Aorta (tissue), 5 donors: ENCODE data around the gene POFUT2. TPM values are rescaled to one million over a fixed set of nuclear protein-coding genes. Genes with fewer than 3 reads are reported as not detected.

Experiments
- ATAC-seq: fragments of 200-7000 bp; cut with Tn5 transposase; one replicate; pipeline ENCODE4 v1.9.1; 2022; ENCODE audit warnings: moderate library complexity; ENCODE audit not compliant: low FRiP score
- DNase-seq, 2 donors: peaks; one replicate each; pipeline ENCODE4 v3.0.0-alpha.2; 2020
- H3K27ac ChIP-seq, 2 donors: one replicate each; pipeline ENCODE4 v1.5.1; 2013; ENCODE audit warnings: low read length in 2 of 2, mild to moderate bottlenecking in 2 of 2, moderate library complexity in 2 of 2, control low read depth in 1 of 2, inconsistent platforms in 1 of 2, low read depth in 1 of 2
- H3K27me3 ChIP-seq, 2 donors: one replicate each; pipeline ENCODE4 v1.6.1; 2013; ENCODE audit warnings: control low read depth in 1 of 2, low read length in 1 of 2, mild to moderate bottlenecking in 1 of 2, moderate library complexity in 1 of 2; ENCODE audit not compliant: insufficient read depth in 2 of 2, control insufficient read depth in 1 of 2
- H3K36me3 ChIP-seq, 2 donors: one replicate each; pipeline ENCODE4 v1.6.1; 2013; ENCODE audit warnings: control low read depth in 1 of 2, low read length in 1 of 2, mild to moderate bottlenecking in 1 of 2; ENCODE audit not compliant: insufficient read depth in 2 of 2, control insufficient read depth in 1 of 2
- H3K4me1 ChIP-seq, 2 donors: one replicate each; pipeline ENCODE4 v1.6.1; 2013; ENCODE audit warnings: low read length in 2 of 2, control low read depth in 1 of 2, mild to moderate bottlenecking in 1 of 2, moderate library complexity in 1 of 2; ENCODE audit not compliant: insufficient read depth in 2 of 2, control insufficient read depth in 1 of 2
- H3K4me3 ChIP-seq, 2 donors: one replicate each; pipeline ENCODE4 v1.5.1; 2013; ENCODE audit warnings: low read length in 2 of 2, control low read depth in 1 of 2, mild to moderate bottlenecking in 1 of 2
- H3K9me3 ChIP-seq: one replicate; pipeline ENCODE4 v1.6.1; 2013; ENCODE audit warnings: mild to moderate bottlenecking, low read length; ENCODE audit not compliant: control insufficient read depth
- WGBS, 2 donors: extraction: QIAGEN DNeasy Blood & Tissue Kit; methylation state at CpG; one replicate each; pipeline ENCODE4 v1.1.7; 2013; 5-methylcytosine and 5-hydroxymethylcytosine counted together
- intact Hi-C, 2 donors: fragments of 100-400 bp; cut with DNase I; formaldehyde crosslinking; loops; one replicate each; pipeline versions ENCODE4 v1.14.2 to v1.15.0; 2022
- long read RNA-seq, 2 donors: library from polyadenylated mRNA; unstranded; transcript quantifications; one replicate each; pipeline ENCODE4 v2.0.0, GENCODE V29; 2020 to 2021
- polyA plus RNA-seq, 2 donors: library from polyadenylated mRNA; stranded (reverse); fragments of 200-250 nt; gene quantifications; one replicate each; pipeline ENCODE4 v1.2.3, GENCODE V29; 2013
- total RNA-seq, 2 donors: library from RNA; stranded (reverse); fragmentation: NEBNext Ultra II Directional; extraction: Animal tissue kit (Norgen Biotek cat#: 25700); gene quantifications; one replicate each; pipeline ENCODE4 v1.2.1, GENCODE V29; 2021
- donor health status: healthy with polysubstance abuse.
- donor health status: Bipolar disorder and iron deficiency.
- donor health status: DM: no; HTN: no; CAD: no.
- donor health status: DM: no; HTN: no; CAD: no.
- donor health status: DM: yes; HTN: yes; CAD: no.

The POFUT2 gene, protein sequence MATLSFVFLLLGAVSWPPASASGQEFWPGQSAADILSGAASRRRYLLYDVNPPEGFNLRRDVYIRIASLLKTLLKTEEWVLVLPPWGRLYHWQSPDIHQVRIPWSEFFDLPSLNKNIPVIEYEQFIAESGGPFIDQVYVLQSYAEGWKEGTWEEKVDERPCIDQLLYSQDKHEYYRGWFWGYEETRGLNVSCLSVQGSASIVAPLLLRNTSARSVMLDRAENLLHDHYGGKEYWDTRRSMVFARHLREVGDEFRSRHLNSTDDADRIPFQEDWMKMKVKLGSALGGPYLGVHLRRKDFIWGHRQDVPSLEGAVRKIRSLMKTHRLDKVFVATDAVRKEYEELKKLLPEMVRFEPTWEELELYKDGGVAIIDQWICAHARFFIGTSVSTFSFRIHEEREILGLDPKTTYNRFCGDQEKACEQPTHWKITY
- total RNA-seq, result 10 to 100 TPM; 35.8 to 52.2 TPM
- 10 to 100 TPM; 12.6 to 49.1 TPM for polyA plus RNA-seq
- long read RNA-seq, donor 1, partial matches to known transcripts, result 6 of 19 reads
- long read RNA-seq, donor 1, other reads (novel, unspliced or antisense), result 8 of 19 reads
- long read RNA-seq, donor 2, transcript POFUT2-203 (9 exons, 2,871 nt), result major isoform, 11 of 23 reads
- long read RNA-seq, donor 2, partial matches to known transcripts, result 5 of 23 reads
- long read RNA-seq, donor 2, other reads (novel, unspliced or antisense), result 7 of 23 reads

DNA sequence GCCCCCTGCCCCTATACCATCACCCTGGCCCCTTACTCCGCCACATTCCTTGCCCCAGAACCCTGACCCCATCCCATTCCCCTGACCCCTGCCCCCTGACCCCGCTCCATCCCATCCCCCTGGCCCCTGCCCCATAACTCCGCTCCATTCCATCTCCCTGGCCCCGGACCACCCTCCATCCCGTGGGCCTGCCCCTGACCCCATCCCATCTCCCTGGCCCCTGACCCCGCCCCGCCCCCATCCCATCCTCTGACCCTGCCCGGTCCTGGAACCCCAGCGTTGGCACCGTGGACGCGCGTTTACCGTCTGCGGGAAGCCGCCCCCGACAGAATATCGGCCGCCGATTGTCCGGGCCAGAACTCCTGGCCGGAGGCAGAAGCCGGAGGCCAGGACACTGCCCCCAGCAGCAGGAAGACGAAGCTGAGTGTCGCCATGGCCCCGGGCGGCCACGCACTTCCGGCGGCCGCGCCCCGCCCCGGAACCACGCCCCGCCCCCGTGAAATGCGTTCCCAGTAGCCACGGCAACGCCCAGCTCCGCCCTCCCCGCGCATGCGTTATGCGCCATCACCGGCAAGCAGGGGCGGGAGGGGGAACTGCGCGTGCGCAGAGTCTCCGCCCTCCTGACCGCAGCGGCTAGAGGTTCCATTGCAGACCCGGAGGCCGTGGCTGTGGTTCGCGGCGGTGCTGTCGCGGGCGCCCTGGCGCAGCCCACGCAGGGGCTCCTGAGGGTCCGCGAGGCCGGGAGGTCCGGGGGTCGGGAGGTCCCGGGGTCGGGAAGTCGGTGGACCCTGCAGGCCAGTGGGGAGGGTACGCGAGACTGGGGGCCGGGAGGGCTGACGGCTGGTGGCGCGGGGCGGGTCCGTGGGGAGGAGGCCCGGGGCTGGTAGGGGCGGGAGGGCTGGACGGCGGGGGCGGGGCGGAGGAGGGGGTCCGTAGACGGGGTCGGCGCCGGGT is at the start of gene POFUT2:
TSS of gene POFUT2 (minus strand) at position 458 of the 954 bp plus-strand sequence. CDS start at position 434, 24 bp downstream.
- DNase-seq, result peak; percentile 98 to 99
- WGBS, 2 donors, result 0 to 1% methylated on average over 69 to 90 of the region's 90 CpGs

DNA sequence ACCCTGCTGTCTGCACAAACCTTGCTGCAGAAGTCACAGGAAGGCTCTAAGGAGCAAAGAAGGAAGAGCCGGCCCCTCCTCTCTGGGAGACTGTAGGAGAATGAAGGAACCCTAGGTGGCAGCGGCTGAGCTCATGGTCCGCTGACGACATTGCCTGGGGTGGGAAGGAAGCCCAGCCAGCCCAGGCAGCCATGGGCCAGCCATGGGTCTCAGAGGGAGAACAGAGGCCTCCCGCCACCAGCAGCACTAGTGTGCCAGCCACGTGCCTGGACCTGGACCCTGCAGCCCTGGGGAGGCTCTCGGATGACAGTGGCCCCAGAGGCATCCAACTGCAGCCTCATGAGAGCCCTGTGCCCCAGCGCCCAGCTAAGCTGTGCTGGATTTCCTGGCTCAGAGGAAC is 49.2 kb upstream of the POFUT2 start:
- Histone ChIP-seq H3K36me3 (no peaks in the 10 kb centered on the region), H3K4me3 (no peak overlapping the region), H3K4me1 (no peaks in the 10 kb centered on the region), H3K27me3 (no peaks in the 10 kb centered on the region), H3K27ac (no peak overlapping the region), H3K9me3 (no peaks in the 10 kb centered on the region)
- peak; percentile 59 to 82 for DNase-seq
- intact Hi-C loops, result no loop called here
- ATAC-seq, result peak; percentile 48
- 18 to 29% methylated on average over 8 of the region's 8 CpGs for WGBS, 2 donors

More for the DNA sequence above, at the start of gene POFUT2:
- Histone ChIP-seq H3K9me3 (no peaks in the 10 kb centered on the region), H3K36me3 (peaks cover 0 to 2% of the 10 kb centered on the region in 2 donors), H3K27ac (no peak within 1 kb of the TSS), H3K4me3 (peak within 1 kb of the TSS; percentile 48 to 87), H3K4me1 (no peaks in the 10 kb centered on the region), H3K27me3 (no peaks in the 10 kb centered on the region)
- ATAC-seq, result peak; percentile 93
- intact Hi-C loops, result loop anchor here in 1 of 2 donors (10.0 kb wide), 1 partner anchor 143 kb away; no protein-coding TSS in a partner anchor

DNA sequence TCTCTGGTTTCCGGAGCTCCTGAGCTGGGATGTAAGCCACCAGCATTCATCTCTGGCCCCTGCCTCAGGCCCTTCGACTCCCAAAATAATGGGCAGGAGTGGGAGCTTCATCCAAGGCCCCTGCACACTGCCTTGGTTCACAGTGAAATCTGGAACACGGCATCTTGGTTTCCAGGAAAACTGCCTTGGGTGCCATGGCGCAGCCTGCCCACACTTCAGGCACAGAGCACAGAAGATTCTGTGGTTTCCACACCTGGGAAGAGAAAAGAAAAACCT is 48.8 kb upstream of the POFUT2 start:
- 78 to 86% methylated on average over 4 of the region's 4 CpGs for WGBS, 2 donors
- Histone ChIP-seq H3K9me3 (no peaks in the 10 kb centered on the region), H3K36me3 (no peaks in the 10 kb centered on the region), H3K4me1 (no peaks in the 10 kb centered on the region), H3K4me3 (no peak overlapping the region), H3K27me3 (no peaks in the 10 kb centered on the region), H3K27ac (no peak overlapping the region)
- intact Hi-C loops, result no loop called here
- no peak for ATAC-seq
- DNase-seq, result no peak

DNA sequence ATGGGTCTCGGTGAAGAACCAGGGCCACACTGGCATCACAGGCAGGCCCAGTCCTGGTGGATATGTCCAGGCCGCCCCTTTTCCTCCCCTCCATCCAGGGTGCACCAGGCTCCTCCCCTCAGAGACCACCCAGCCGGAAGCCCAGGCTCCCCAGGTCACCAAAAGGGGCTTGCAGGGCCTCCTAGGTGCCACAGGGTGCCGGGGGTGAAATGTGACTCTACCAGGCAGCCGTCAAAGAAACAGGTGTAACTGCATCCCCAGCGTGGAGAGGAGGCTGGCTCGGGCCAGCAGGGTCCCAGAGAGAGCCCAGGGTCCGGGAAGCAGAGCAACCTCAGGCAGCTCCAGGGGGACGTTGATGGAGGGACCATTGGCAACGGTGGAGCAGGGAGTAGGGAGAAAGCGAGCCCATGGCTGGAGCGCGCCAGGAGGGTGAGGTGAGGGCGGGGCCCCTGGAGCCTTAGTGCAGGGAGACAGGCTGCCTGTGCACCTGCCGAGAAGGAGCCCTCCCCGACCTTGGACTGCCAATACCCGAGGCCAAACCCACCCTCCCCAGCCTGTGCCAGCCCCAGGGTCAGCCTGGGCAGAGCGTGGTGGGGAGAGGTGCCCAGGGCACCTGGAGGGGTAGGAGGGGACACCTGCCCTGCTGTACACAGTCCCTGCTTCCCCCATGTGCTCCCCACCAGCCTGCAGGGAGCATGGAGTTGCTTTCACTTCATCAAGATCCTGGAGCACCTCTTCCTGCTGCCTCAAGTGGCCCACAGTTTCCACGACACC is 48.3 kb upstream of the POFUT2 start:
- intact Hi-C loops, result no loop called here
- WGBS, 2 donors, result 92 to 93% methylated on average over 19 of the region's 19 CpGs
- DNase-seq (peak in 1 of 2 donors; percentile 79), ATAC-seq (no peak)
- Histone ChIP-seq H3K9me3 (no peaks in the 10 kb centered on the region), H3K27me3 (no peaks in the 10 kb centered on the region), H3K4me1 (no peaks in the 10 kb centered on the region), H3K36me3 (no peaks in the 10 kb centered on the region), H3K4me3 (no peak overlapping the region), H3K27ac (no peak overlapping the region)

DNA sequence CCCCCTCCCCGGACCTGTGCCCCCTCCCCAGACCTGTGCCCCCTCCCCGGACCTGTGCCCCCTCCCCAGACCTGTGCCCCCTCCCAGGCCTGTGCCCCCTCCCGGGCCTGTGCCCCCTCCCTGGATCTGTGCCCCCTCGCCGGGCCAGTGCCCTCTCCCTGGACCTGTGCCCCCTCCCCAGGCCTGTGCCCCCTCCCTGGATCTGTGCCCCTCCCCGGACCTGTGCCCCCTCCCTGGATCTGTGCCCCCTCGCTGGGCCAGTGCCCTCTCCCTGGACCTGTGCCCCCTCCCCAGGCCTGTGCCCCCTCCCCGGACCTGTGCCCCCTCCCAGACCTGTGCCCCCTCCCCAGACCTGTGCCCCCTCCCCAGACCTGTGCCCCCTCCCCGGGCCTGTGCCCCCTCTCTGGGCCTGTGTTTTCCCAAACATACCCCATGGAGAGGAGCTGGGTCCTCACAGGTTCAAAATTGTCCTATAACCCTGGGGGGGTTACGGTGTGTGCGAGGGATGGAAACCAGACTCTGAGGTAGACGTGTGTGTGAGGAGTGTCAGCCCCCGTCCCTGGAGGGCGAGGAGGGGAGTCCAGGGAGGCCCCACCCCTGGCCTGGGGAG is 47.6 kb upstream of the POFUT2 start:
- intact Hi-C loops, result no loop called here
- H3K4me3 ChIP-seq, result no peak overlapping the region
- DNase-seq (no peak), ATAC-seq (no peak)
- H3K27me3 ChIP-seq, result no peaks in the 10 kb centered on the region
- H3K9me3 ChIP-seq, result no peaks in the 10 kb centered on the region
- WGBS, 2 donors, result 83 to 93% methylated on average over 9 to 14 of the region's 14 CpGs
- H3K27ac ChIP-seq, result no peak overlapping the region
- no peaks in the 10 kb centered on the region for H3K36me3 ChIP-seq
- H3K4me1 ChIP-seq, result no peaks in the 10 kb centered on the region

DNA sequence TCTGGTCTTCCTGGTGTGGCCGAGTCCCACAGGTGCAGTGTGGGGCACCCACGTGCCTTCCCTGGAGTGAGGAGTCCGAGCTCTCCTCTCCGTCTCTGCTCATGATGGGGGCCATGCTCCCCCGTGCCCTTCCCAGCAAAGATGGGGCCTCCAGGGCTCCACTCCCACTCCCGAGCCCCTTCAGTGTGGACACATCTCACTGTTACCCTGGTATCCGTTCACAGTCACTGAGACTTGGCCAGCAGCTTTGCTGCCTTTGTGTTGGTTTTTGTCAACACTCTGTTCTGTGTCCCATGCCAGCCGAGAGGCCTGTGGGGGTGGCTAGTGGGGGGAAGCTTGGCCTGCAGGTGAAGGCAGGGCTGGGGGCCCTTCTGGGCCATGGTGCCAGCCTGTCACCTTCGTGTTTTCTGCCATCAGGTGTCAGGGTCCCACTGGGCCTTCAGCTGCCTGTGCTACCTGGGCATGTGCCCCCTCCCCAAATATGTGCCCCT is 46.9 kb upstream of the POFUT2 start:
- Histone ChIP-seq H3K4me3 (no peak overlapping the region), H3K4me1 (no peaks in the 10 kb centered on the region), H3K9me3 (no peaks in the 10 kb centered on the region), H3K36me3 (no peaks in the 10 kb centered on the region), H3K27me3 (no peaks in the 10 kb centered on the region), H3K27ac (no peak overlapping the region)
- WGBS, 2 donors, result 63 to 64% methylated on average over 9 of the region's 9 CpGs
- intact Hi-C loops, result no loop called here
- DNase-seq, result peak in 1 of 2 donors; percentile 59
- ATAC-seq, result no peak

DNA sequence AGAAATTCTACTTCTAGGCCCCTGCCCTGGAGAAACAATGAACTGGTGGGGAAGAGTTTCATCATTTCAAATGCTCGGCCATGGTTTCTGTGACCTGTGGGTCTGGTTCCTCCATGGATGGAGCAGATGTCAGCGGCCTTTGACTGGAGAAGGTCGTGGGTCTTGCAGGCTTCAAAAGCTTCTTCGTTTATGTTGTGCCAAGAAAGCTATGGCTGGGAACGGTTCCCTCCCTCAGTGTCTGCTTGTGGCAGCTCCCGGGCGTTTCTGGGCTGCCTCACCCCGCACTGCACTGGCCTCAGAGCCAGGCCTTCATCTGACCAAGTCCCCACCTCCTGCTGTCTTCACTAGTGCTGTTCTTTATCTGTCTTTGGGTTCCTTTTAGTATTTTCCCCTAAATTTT is 46.4 kb upstream of the POFUT2 start:
- no peaks in the 10 kb centered on the region for H3K36me3 ChIP-seq
- intact Hi-C loops, result no loop called here
- no peaks in the 10 kb centered on the region for H3K4me1 ChIP-seq
- H3K4me3 ChIP-seq, result no peak overlapping the region
- WGBS, 2 donors, result 86 to 91% methylated on average over 8 of the region's 8 CpGs
- H3K9me3 ChIP-seq, result no peaks in the 10 kb centered on the region
- DNase-seq (no peak), ATAC-seq (no peak)
- H3K27ac ChIP-seq, result no peak overlapping the region
- H3K27me3 ChIP-seq, result no peaks in the 10 kb centered on the region
